MM.1S (cell line): ENCODE measurements around the gene FAM187B.

ENCODE experiments used
- CTCF ChIP-seq: fragments of 300-600 bp; sonication (generic); IDR thresholded peaks from 2 replicates; pipeline ENCODE4 v1.5.1; 2016; ENCODE audit warnings: antibody characterized with exemption, low read length, mixed read lengths
- EZH2 ChIP-seq: fragments of 300-600 bp; sonication (generic); optimal IDR thresholded peaks from 2 replicates; pipeline ENCODE3; 2017; ENCODE audit warnings: low read depth, mild to moderate bottlenecking, antibody characterized with exemption, low read length, mixed read lengths

DNA sequence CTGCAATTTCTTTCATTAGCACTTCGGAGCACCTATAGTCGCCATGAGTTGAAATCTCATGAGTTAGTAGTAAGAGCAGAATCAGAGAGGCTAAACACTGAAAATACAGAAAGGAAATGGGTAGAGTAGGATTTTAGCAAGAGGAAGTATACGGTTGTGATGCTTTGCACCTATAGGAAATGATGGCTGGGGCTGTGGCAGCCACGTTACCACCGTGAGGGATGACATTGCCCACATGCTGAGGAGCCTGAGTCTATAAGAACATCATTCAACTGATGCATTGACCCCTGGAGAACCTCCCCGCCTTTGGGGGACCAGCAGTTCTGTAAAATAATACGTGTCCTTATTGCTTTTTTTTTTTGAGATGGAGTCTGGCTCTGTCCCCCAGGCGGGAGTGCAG lies 20.4 kb downstream of the FAM187B start:
- TF ChIP-seq CTCF = no peak
- TF ChIP-seq EZH2 = no peak
